ENCODE results near the gene DPYD. TPM values are rescaled to one million over a fixed set of nuclear protein-coding genes. Genes with fewer than 3 reads are reported as not detected.

Gene DPYD
- total RNA-seq, 1 donor from 2014 or later = 12.6 TPM

- intact Hi-C loops (cut with micrococcal nuclease) = no loop called here
- H3K27ac Mint-ChIP-seq = no peak overlapping the region
- no peak for DNase-seq
- no peak for TF ChIP-seq CTCF (IDR thresholded peaks at IDR 0.05)
- H3K27me3 Mint-ChIP-seq = no peaks in the 10 kb centered on the region
- CTCF ChIA-PET = no interaction called here
- ATAC-seq (ENCODE audit: low read depth) = no peak
- no peak overlapping the region for H3K4me3 Mint-ChIP-seq
- POLR2A ChIA-PET = no interaction called here
- H3K9me3 Mint-ChIP-seq = no peaks in the 10 kb centered on the region
- H3K36me3 Mint-ChIP-seq (ENCODE audit: low read depth) = peaks cover 5% of the 10 kb centered on the region
- H3K4me1 Mint-ChIP-seq = no peaks in the 10 kb centered on the region
Measured at GRCh38 chr1:97693601-97694000, 227.2 kb downstream of the DPYD start.

GRCh38 chr1:97691325-97691724 lies 229.5 kb downstream of the DPYD start:
- no peak overlapping the region for H3K27ac Mint-ChIP-seq
- TF ChIP-seq CTCF (IDR thresholded peaks at IDR 0.05) = no peak
- no peaks in the 10 kb centered on the region for H3K4me1 Mint-ChIP-seq
- H3K9me3 Mint-ChIP-seq = peaks cover 2% of the 10 kb centered on the region
- peaks cover 16% of the 10 kb centered on the region for H3K36me3 Mint-ChIP-seq (ENCODE audit: low read depth)
- no peak for ATAC-seq (ENCODE audit: low read depth)
- CTCF ChIA-PET = no interaction called here
- no peaks in the 10 kb centered on the region for H3K27me3 Mint-ChIP-seq
- no peak overlapping the region for H3K4me3 Mint-ChIP-seq
- intact Hi-C loops (cut with micrococcal nuclease) = no loop called here
- POLR2A ChIA-PET = no interaction called here
- no peak for DNase-seq

GRCh38 chr1:97685360-97685759 lies 235.5 kb downstream of the DPYD start:
- ATAC-seq (ENCODE audit: low read depth) (no peak), DNase-seq (no peak)
- intact Hi-C loops (cut with micrococcal nuclease) = no loop called here
- no peaks in the 10 kb centered on the region for H3K4me1 Mint-ChIP-seq
- no peak for TF ChIP-seq CTCF (IDR thresholded peaks at IDR 0.05)
- peaks cover 2% of the 10 kb centered on the region for H3K9me3 Mint-ChIP-seq
- no peaks in the 10 kb centered on the region for H3K27me3 Mint-ChIP-seq
- peaks cover 14% of the 10 kb centered on the region for H3K36me3 Mint-ChIP-seq (ENCODE audit: low read depth)
- ChIA-PET POLR2A (no interaction called here), CTCF (no interaction called here)
- no peak overlapping the region for H3K27ac Mint-ChIP-seq
- no peak overlapping the region for H3K4me3 Mint-ChIP-seq

- Mint-ChIP-seq H3K4me3 (no peak overlapping the region), H3K27me3 (no peaks in the 10 kb centered on the region), H3K4me1 (no peaks in the 10 kb centered on the region), H3K27ac (no peak overlapping the region), H3K36me3 (ENCODE audit: low read depth) (peaks cover 3% of the 10 kb centered on the region), H3K9me3 (no peaks in the 10 kb centered on the region)
- intact Hi-C loops (cut with micrococcal nuclease) = no loop called here
- TF ChIP-seq CTCF (IDR thresholded peaks at IDR 0.05) = no peak
- CTCF ChIA-PET = no interaction called here
- no peak for ATAC-seq (ENCODE audit: low read depth)
- DNase-seq = no peak
- POLR2A ChIA-PET = no interaction called here
Measured at GRCh38 chr1:97680894-97681293, 239.9 kb downstream of the DPYD start.

GRCh38 chr1:97680470-97680869 lies 240.4 kb downstream of the DPYD start:
- no peak for DNase-seq
- no peak overlapping the region for H3K4me3 Mint-ChIP-seq
- POLR2A ChIA-PET = no interaction called here
- H3K27me3 Mint-ChIP-seq = no peaks in the 10 kb centered on the region
- CTCF ChIA-PET = no interaction called here
- intact Hi-C loops (cut with micrococcal nuclease) = no loop called here
- H3K36me3 Mint-ChIP-seq (ENCODE audit: low read depth) = peaks cover 1% of the 10 kb centered on the region
- no peaks in the 10 kb centered on the region for H3K9me3 Mint-ChIP-seq
- H3K4me1 Mint-ChIP-seq = no peaks in the 10 kb centered on the region
- TF ChIP-seq CTCF (IDR thresholded peaks at IDR 0.05) = no peak
- no peak for ATAC-seq (ENCODE audit: low read depth)
- H3K27ac Mint-ChIP-seq = no peak overlapping the region

All from activated B cell treated with CpG ODN at 0.5 μM for 24 hours (primary cell).